Naive thymus-derived CD4-positive, alpha-beta T cell (primary cell): ENCODE measurements around the gene FGD3. TPM values are rescaled to one million over a fixed set of nuclear protein-coding genes. Genes with fewer than 3 reads are reported as not detected.

Source experiments
- ATAC-seq: fragments of 150-1000 bp; cut with Tn5 transposase; 2 replicates; pipeline ENCODE4 v1.10.0; 2021; ENCODE audit warnings: mild to moderate bottlenecking, moderate library complexity
- CTCF ChIA-PET: fragments of 350-600 bp; sonication (Branson Sonifier 250); formaldehyde crosslinking; loops from one replicate; lab custom pipeline; 2021; ENCODE audit warnings: antibody characterized with exemption; lab: Charles Lee
- POLR2A ChIA-PET: fragments of 350-600 bp; sonication (Branson Sonifier 250); formaldehyde crosslinking; loops from one replicate; lab custom pipeline; 2021; ENCODE audit warnings: antibody characterized with exemption, inconsistent platforms; lab: Charles Lee
- DNase-seq, 9 donors: peaks; one replicate each; pipeline versions ENCODE4 v3.0.0 to v3.0.0-alpha.2; 2020 to 2022; ENCODE audit warnings: mixed read lengths in 1 of 9
- H3K27ac ChIP-seq: one replicate; pipeline ENCODE4 v1.7.0; 2013; ENCODE audit warnings: mild to moderate bottlenecking, low read depth, low read length, moderate library complexity
- H3K27me3 ChIP-seq, 2 donors: one replicate each; pipeline ENCODE4 v1.7.0; 2013; ENCODE audit warnings: low read length in 2 of 2, mild to moderate bottlenecking in 2 of 2, moderate library complexity in 2 of 2; ENCODE audit not compliant: control insufficient read depth in 2 of 2, insufficient read depth in 2 of 2
- H3K36me3 ChIP-seq, 3 experiments: 1 replicate in 2 of 3; 2 replicates in 1 of 3; pipeline ENCODE4 v1.7.0; 2013; ENCODE audit warnings: low read length in 3 of 3, mild to moderate bottlenecking in 3 of 3, moderate library complexity in 1 of 3; ENCODE audit not compliant: insufficient read depth in 3 of 3, control insufficient read depth in 2 of 3
- H3K4me1 ChIP-seq, 2 donors: one replicate each; pipeline ENCODE4 v1.7.0; 2013; ENCODE audit warnings: low read length in 2 of 2, mild to moderate bottlenecking in 2 of 2, moderate library complexity in 1 of 2; ENCODE audit not compliant: control insufficient read depth in 2 of 2, insufficient read depth in 2 of 2
- H3K4me3 ChIP-seq: 2 replicates; pipeline ENCODE4 v1.7.0; 2013; ENCODE audit warnings: mild to moderate bottlenecking, low read length
- H3K9me3 ChIP-seq, 3 experiments: 1 replicate in 2 of 3; 2 replicates in 1 of 3; pipeline ENCODE4 v1.7.0; 2013; ENCODE audit warnings: low read length in 3 of 3; ENCODE audit not compliant: control insufficient read depth in 2 of 3
- H3K27ac Mint-ChIP-seq, 9 donors: one replicate each; pipeline ENCODE4 v1.8.0; 2020 to 2022; ENCODE audit warnings: mixed read lengths in 9 of 9, mild to moderate bottlenecking in 8 of 9, moderate library complexity in 5 of 9, inconsistent platforms in 2 of 9
- H3K27me3 Mint-ChIP-seq, 5 donors: one replicate each; pipeline ENCODE4 v1.8.0; 2021 to 2022; ENCODE audit warnings: mixed read lengths in 5 of 5, mild to moderate bottlenecking in 1 of 5
- H3K36me3 Mint-ChIP-seq, 5 donors: one replicate each; pipeline ENCODE4 v1.8.0; 2020 to 2022; ENCODE audit warnings: mixed read lengths in 5 of 5, mild to moderate bottlenecking in 3 of 5, inconsistent platforms in 1 of 5
- H3K4me1 Mint-ChIP-seq, 7 donors: one replicate each; pipeline ENCODE4 v1.8.0; 2020 to 2022; ENCODE audit warnings: mixed read lengths in 7 of 7, mild to moderate bottlenecking in 3 of 7, inconsistent platforms in 1 of 7
- H3K4me3 Mint-ChIP-seq, 10 donors: one replicate each; pipeline ENCODE4 v1.8.0; 2020 to 2022; ENCODE audit warnings: mild to moderate bottlenecking in 10 of 10, mixed read lengths in 10 of 10, moderate library complexity in 6 of 10, inconsistent platforms in 2 of 10
- H3K9me3 Mint-ChIP-seq, 11 donors: one replicate each; pipeline ENCODE4 v1.8.0; 2020 to 2022; ENCODE audit warnings: mixed read lengths in 11 of 11, mild to moderate bottlenecking in 4 of 11, inconsistent platforms in 1 of 11, moderate library complexity in 1 of 11
- intact Hi-C, 2 donors: fragments of 100-400 bp; cut with micrococcal nuclease; formaldehyde crosslinking; loops; one replicate each; pipeline ENCODE4 v1.15.1; 2023
- polyA plus RNA-seq, 2 donors: library from polyadenylated mRNA; unstranded; fragments of 300-500 nt; fragmentation: Illumina TruSeq; gene quantifications; one replicate each; pipeline ENCODE4 v1.2.3, GENCODE V29; 2021
- total RNA-seq, 6 experiments: library from RNA in 5 of 6; stranded (reverse) in 5 of 6; gene quantifications; 1 replicate in 5 of 6; 2 replicates in 1 of 6; pipeline ENCODE4 v1.2.3 and lab custom pipeline; 2021 to 2026

Gene FGD3
- total and polyA plus RNA-seq, 7 experiments from 2014 or later, result 114 to 341 (median 193) TPM

DNA sequence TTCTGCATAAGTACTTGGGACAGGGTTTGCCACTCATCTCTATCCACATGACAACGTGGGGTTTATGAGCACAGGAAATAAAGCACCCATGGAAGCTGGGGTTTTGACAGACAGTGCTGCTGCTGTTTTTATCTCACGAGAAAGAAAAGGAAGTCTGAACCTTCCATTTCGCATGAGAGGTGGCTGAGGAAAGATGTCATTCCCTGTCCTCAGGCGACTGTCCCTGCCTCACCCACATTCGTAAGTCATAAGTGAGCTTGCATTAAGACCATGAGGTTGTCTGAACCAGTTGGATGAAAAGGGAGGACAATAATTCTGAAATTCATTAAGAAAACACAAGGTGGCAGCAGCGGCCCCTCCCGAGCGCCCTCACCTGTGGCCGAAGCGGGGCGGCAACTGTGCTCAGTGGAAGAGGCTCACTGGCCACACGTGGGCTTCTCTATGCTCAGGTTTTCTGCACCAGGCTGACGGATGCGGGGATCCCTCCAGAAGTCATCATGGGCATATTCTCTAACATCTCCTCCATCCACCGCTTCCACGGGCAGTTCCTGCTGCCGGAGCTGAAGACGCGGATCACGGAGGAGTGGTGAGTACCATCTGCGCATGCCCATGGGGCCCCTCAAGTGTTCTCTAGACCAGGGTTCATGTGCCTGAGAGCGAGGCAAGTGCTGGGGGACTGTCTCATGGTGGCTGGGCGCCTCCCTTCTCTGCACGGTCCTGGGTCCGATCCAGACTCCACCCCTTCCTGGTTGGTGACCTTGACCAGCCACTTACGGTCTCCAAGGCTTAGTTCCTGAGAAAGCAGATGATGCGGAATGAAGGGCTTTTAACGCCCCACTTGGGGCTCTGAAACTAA lies 56.5 kb downstream of the FGD3 start:
- Histone ChIP-seq H3K27me3 (no peaks in the 10 kb centered on the region), H3K4me3 (peak overlapping the region; percentile 21), H3K9me3 (peaks cover 0 to 8% (median 0%) of the 10 kb centered on the region in 3 experiments), H3K27ac (peak overlapping the region; percentile 56), H3K4me1 (peaks cover 47 to 60% of the 10 kb centered on the region in 2 donors), H3K36me3 (peaks cover 39 to 66% (median 44%) of the 10 kb centered on the region in 3 experiments)
- DNase-seq, result peak in 8 of 9 donors; percentile 55 to 77 (median 70)
- Mint-ChIP-seq H3K27me3 (no peaks in the 10 kb centered on the region), H3K4me3 (peak overlapping the region in 9 of 10 donors; percentile 54 to 72 (median 69)), H3K4me1 (peaks cover 38 to 76% (median 67%) of the 10 kb centered on the region in 7 donors), H3K36me3 (peaks cover 4 to 64% (median 46%) of the 10 kb centered on the region in 5 donors), H3K9me3 (peaks cover 0 to 21% (median 4%) of the 10 kb centered on the region in 11 donors), H3K27ac (peak overlapping the region; percentile 81 to 98 (median 91))
- ATAC-seq, result peak; percentile 88
- intact Hi-C loops, result loop anchor here (1.0 to 5.0 kb wide), 9 partner anchors 9 to 299 kb away; partner anchors contain the start of gene CARD19 (in 1 of the 2)
- ChIA-PET CTCF (interaction anchor here (0.7 to 4.1 kb wide), 33 partner anchors 9 to 299 kb away, joined by 3 to 17 read pairs (median 4); no protein-coding TSS in a partner anchor), POLR2A (interaction anchor here (0.8 to 7.5 kb wide), 25 partner anchors 8 to 130 kb away, joined by 3 to 113 read pairs (median 5); partner anchors contain the start of gene NINJ1)

DNA sequence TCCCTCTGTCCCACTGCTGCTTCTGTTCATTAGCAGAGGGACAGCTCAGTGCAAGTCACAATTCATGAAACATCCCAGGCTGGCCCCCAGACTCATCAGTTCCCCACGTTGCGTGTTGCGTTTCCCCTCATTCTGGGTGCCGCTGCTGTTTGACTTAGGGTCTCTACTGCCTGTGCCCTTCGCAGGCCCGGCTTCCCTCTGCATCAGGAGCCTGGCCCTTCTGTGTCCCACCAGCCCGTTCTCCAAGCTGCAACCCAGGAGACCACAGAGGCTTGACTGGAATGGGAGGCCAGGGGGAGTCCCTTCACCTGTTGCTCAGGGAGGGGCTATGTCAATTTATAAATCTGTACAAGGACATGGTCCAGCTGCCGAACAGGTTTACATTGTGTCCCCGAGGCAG lies 57.2 kb downstream of the FGD3 start:
- CTCF ChIA-PET, result interaction anchor here (1.0 to 4.1 kb wide), 13 partner anchors 10 to 298 kb away, joined by 3 to 17 read pairs (median 6); no protein-coding TSS in a partner anchor
- Mint-ChIP-seq H3K4me3 (peak overlapping the region in 3 of 10 donors; percentile 54 to 72 (median 70)), H3K4me1 (peaks cover 34 to 77% (median 70%) of the 10 kb centered on the region in 7 donors), H3K36me3 (peaks cover 4 to 61% (median 45%) of the 10 kb centered on the region in 5 donors), H3K27me3 (no peaks in the 10 kb centered on the region), H3K27ac (peak overlapping the region in 8 of 9 donors; percentile 89 to 98 (median 92)), H3K9me3 (peaks cover 0 to 16% (median 4%) of the 10 kb centered on the region in 11 donors)
- ATAC-seq (no peak), DNase-seq (no peak)
- no peaks in the 10 kb centered on the region for H3K27me3 ChIP-seq
- H3K4me3 ChIP-seq, result no peak overlapping the region
- peaks cover 47 to 64% of the 10 kb centered on the region in 2 donors for H3K4me1 ChIP-seq
- POLR2A ChIA-PET, result interaction anchor here (0.5 to 7.5 kb wide), 14 partner anchors 9 to 60 kb away, joined by 3 to 113 read pairs (median 9); no protein-coding TSS in a partner anchor
- peaks cover 0 to 3% (median 0%) of the 10 kb centered on the region in 3 experiments for H3K9me3 ChIP-seq
- H3K36me3 ChIP-seq, result peaks cover 44 to 69% (median 48%) of the 10 kb centered on the region in 3 experiments
- peak overlapping the region; percentile 56 for H3K27ac ChIP-seq
- intact Hi-C loops, result loop anchor here in 1 of 2 donors (5.0 kb wide), 1 partner anchor 298 kb away; no protein-coding TSS in a partner anchor

DNA sequence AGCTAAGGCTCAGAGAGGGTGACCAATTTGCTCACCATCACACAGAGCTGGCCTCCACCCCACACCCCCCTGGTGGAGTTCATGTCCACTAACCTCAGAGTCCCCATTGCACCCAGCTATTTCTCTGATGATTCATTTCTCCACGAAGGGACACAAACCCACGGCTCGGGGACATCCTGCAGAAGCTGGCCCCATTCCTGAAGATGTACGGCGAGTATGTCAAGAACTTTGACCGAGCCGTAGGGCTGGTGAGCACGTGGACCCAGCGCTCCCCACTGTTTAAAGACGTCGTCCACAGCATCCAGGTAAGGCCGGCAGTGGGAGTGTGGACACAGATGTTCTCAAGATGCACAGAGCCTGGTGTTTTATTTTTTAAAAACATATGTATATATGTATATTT lies 58.6 kb downstream of the FGD3 start:
- H3K27me3 Mint-ChIP-seq, result no peaks in the 10 kb centered on the region
- CTCF ChIA-PET, result interaction anchor here (0.6 to 4.1 kb wide), 7 partner anchors 9 to 444 kb away, joined by 3 to 17 read pairs (median 4); no protein-coding TSS in a partner anchor
- DNase-seq (no peak), ATAC-seq (no peak)
- peaks cover 29 to 69% (median 56%) of the 10 kb centered on the region in 7 donors for H3K4me1 Mint-ChIP-seq
- POLR2A ChIA-PET, result interaction anchor here (0.9 to 7.5 kb wide), 9 partner anchors 10 to 71 kb away, joined by 3 to 113 read pairs (median 4); no protein-coding TSS in a partner anchor
- intact Hi-C loops, result no loop called here
- H3K9me3 ChIP-seq, result no peaks in the 10 kb centered on the region
- peaks cover 0 to 6% (median 2%) of the 10 kb centered on the region in 11 donors for H3K9me3 Mint-ChIP-seq
- peaks cover 52 to 78% (median 55%) of the 10 kb centered on the region in 3 experiments for H3K36me3 ChIP-seq
- no peak overlapping the region for H3K4me3 ChIP-seq
- H3K4me3 Mint-ChIP-seq, result no peak overlapping the region
- H3K27ac Mint-ChIP-seq, result peak overlapping the region in 8 of 9 donors; percentile 15 to 94 (median 67)
- peaks cover 35 to 55% of the 10 kb centered on the region in 2 donors for H3K4me1 ChIP-seq
- peaks cover 2 to 48% (median 34%) of the 10 kb centered on the region in 5 donors for H3K36me3 Mint-ChIP-seq
- no peaks in the 10 kb centered on the region for H3K27me3 ChIP-seq
- peak overlapping the region; percentile 4 for H3K27ac ChIP-seq

DNA sequence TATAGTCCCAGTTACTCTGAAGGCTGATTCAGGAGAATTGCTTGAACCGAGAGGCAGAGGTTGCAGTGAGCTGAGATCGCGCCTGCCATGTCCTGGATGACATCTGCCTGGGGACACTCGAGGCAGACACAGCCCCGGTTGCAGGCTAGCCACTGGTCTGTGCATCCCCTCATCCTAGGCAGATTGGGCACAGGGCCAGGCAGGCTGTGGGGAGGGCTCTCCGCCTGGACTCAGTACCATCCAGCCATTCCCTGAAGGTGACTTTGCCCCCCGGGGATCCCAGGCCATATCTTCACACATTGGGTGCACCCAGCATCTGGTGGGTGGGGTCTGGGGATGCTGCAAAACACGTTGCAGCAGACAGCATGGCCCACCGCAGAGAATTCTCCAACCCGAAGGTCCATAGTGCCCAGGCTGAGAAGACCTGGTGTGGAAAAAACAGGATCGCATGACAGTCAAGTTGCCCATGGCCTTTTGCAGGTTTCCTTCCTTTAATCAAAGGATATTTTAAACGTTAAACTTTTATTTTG lies 60.3 kb downstream of the FGD3 start:
- Histone ChIP-seq H3K36me3 (peaks cover 56 to 88% (median 57%) of the 10 kb centered on the region in 3 experiments), H3K27me3 (no peaks in the 10 kb centered on the region), H3K9me3 (no peaks in the 10 kb centered on the region), H3K4me1 (peaks cover 17 to 38% of the 10 kb centered on the region in 2 donors), H3K27ac (no peak overlapping the region), H3K4me3 (no peak overlapping the region)
- Mint-ChIP-seq H3K9me3 (no peaks in the 10 kb centered on the region), H3K36me3 (peaks cover 0 to 34% (median 27%) of the 10 kb centered on the region in 5 donors), H3K4me3 (no peak overlapping the region), H3K27ac (peak overlapping the region in 3 of 9 donors; percentile 32 to 73 (median 72)), H3K4me1 (peaks cover 16 to 56% (median 39%) of the 10 kb centered on the region in 7 donors), H3K27me3 (no peaks in the 10 kb centered on the region)
- ChIA-PET CTCF (interaction anchor here (1.2 kb wide), 1 partner anchor 29 kb away, joined by 4 read pairs; no protein-coding TSS in a partner anchor), POLR2A (interaction anchor here (1.8 to 7.5 kb wide), 2 partner anchors 20 to 52 kb away, joined by 5 to 107 read pairs; no protein-coding TSS in a partner anchor)
- intact Hi-C loops, result no loop called here
- no peak for DNase-seq
- ATAC-seq, result no peak

DNA sequence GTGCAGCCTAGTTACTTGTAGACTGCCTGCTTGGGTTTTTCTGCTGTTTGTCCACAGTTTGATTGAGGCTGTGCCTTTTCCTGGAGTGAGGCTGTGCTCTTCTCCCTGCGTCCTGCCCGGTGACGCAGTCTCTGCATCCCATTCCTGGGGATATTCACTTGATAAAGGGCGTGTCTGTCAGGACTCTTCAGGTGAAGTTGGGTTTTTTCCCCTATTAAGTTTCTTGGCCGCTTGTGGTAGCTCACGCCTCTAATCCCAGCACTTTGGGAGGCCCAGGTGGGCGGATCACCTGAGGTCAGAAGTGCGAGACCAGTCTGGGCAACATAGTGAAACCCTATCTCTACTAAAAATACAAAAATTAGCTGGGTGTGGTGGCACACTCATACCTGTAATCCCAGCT lies 61.1 kb downstream of the FGD3 start:
- H3K27ac ChIP-seq, result no peak overlapping the region
- DNase-seq, result no peak
- intact Hi-C loops, result no loop called here
- H3K36me3 ChIP-seq, result peaks cover 54 to 90% (median 64%) of the 10 kb centered on the region in 3 experiments
- POLR2A ChIA-PET, result interaction anchor here (0.6 to 8.5 kb wide), 2 partner anchors 17 to 51 kb away, joined by 3 to 99 read pairs; no protein-coding TSS in a partner anchor
- no peaks in the 10 kb centered on the region for H3K27me3 Mint-ChIP-seq
- no peaks in the 10 kb centered on the region for H3K27me3 ChIP-seq
- H3K4me3 ChIP-seq, result no peak overlapping the region
- peaks cover 0 to 40% (median 27%) of the 10 kb centered on the region in 5 donors for H3K36me3 Mint-ChIP-seq
- ATAC-seq, result no peak
- peak overlapping the region in 1 of 10 donors; percentile 25 for H3K4me3 Mint-ChIP-seq
- CTCF ChIA-PET, result interaction anchor here (1.6 kb wide), 1 partner anchor 29 kb away, joined by 3 read pairs; no protein-coding TSS in a partner anchor
- H3K9me3 Mint-ChIP-seq, result no peaks in the 10 kb centered on the region
- H3K9me3 ChIP-seq, result no peaks in the 10 kb centered on the region
- peaks cover 17 to 55% (median 34%) of the 10 kb centered on the region in 7 donors for H3K4me1 Mint-ChIP-seq
- peaks cover 9 to 29% of the 10 kb centered on the region in 2 donors for H3K4me1 ChIP-seq
- peak overlapping the region; percentile 49 to 80 (median 69) for H3K27ac Mint-ChIP-seq
